ENCODE measurements around the gene SKIDA1.

SKIDA1 gene

GRCh38 chr10:21533467-21534279 lies 8.2 kb upstream of the SKIDA1 start, which contains the start of gene MLLT10 (continued):
- TF ChIP-seq BCL6B (tag by site-specific recombination; IDR thresholded peaks at IDR 0.05) (no peak), ZNF645 (tag by site-specific recombination; IDR thresholded peaks at IDR 0.05) (no peak), HOXA7 (CRISPR knock-in tag; IDR thresholded peaks at IDR 0.05; ENCODE audit: borderline replicate concordance) (no peak), ZNF266 (tag by site-specific recombination; IDR thresholded peaks at IDR 0.05; ENCODE audit: low read depth) (no peak), ZNF133 (tag by site-specific recombination; IDR thresholded peaks at IDR 0.05) (no peak), KLF9 (tag by site-specific recombination; IDR thresholded peaks at IDR 0.05; ENCODE audit: low read depth) (peak; percentile 76), ZNF324 (tag by site-specific recombination; IDR thresholded peaks at IDR 0.05) (0 out of 2 replicates have a peak, but pooled peaks have one; percentile 65), ZNF639 (tag by site-specific recombination; IDR thresholded peaks at IDR 0.05) (0 out of 2 replicates have a peak, but pooled peaks have one; percentile 15), FEZF1 (tag by site-specific recombination; IDR thresholded peaks at IDR 0.05) (peak; percentile 24; the same call in 1 of the 2 replicates), ZBTB1 (tag by site-specific recombination; IDR thresholded peaks at IDR 0.05) (peak; percentile 47; the same call in 1 of the 2 replicates), ZBTB48 (tag by site-specific recombination; IDR thresholded peaks at IDR 0.05) (peak; percentile 58; the same call in 1 of the 2 replicates), ZNF248 (tag by site-specific recombination; IDR thresholded peaks at IDR 0.05) (no peak), ZNF174 (tag by site-specific recombination; IDR thresholded peaks at IDR 0.05) (no peak), ZBTB10 (tag by site-specific recombination; IDR thresholded peaks at IDR 0.05) (peak; percentile 36; the same call in 1 of the 2 replicates), ZNF792 (tag by site-specific recombination; IDR thresholded peaks at IDR 0.05) (no peak), PRDM10 (tag by site-specific recombination; IDR thresholded peaks at IDR 0.05) (peak; percentile 99), ZSCAN18 (tag by site-specific recombination; IDR thresholded peaks at IDR 0.05) (no peak), ZNF571 (tag by site-specific recombination; IDR thresholded peaks at IDR 0.05) (no peak), ZNF529 (tag by site-specific recombination; IDR thresholded peaks at IDR 0.05; ENCODE audit: insufficient replicate concordance) (no peak), ZNF362 (tag by site-specific recombination; IDR thresholded peaks at IDR 0.05) (no peak), REST (tag by site-specific recombination; IDR thresholded peaks at IDR 0.05) (peak; percentile 27; the same call in 1 of the 2 replicates)
